PC-9 (cell line): Measurements from ENCODE around the gene KCNG4.

Source experiments
- CTCF ChIP-seq: fragments of 200-600 bp; sonication (generic); conservative IDR thresholded peaks from 2 replicates; pipeline ENCODE4 v1.6.1; 2017; ENCODE audit warnings: mixed run types, antibody characterized with exemption, mild to moderate bottlenecking, moderate library complexity
- EZH2 ChIP-seq: fragments of 200-600 bp; sonication (generic); IDR thresholded peaks from 2 replicates; pipeline ENCODE4 v1.8.0; 2017; ENCODE audit warnings: antibody characterized with exemption, low read depth

- no peak for TF ChIP-seq CTCF
- no peak for TF ChIP-seq EZH2
Measured at GRCh38 chr16:84241778-84242177, 2.0 kb upstream of the KCNG4 start.
